OCI-LY7 (cell line): ENCODE data around the gene CFB.

ENCODE experiments used
- CTCF ChIP-seq: fragments of 200-600 bp; sonication (generic); conservative IDR thresholded peaks from 2 replicates; pipeline ENCODE4 v1.5.1; 2014; ENCODE audit warnings: mild to moderate bottlenecking, antibody characterized with exemption, low read length, moderate library complexity, mixed read lengths
- EZH2phosphoT487 ChIP-seq: fragments of 200-600 bp; sonication (generic); IDR thresholded peaks from 2 replicates; pipeline ENCODE4 v1.6.1; 2018; ENCODE audit warnings: low read depth, borderline replicate concordance, mild to moderate bottlenecking, mixed run types, antibody characterized with exemption, low read length, moderate library complexity, mixed read lengths

GRCh38 chr6:31920811-31921210 is 25.1 kb upstream of the CFB start:
- TF ChIP-seq CTCF (no peak), EZH2phosphoT487 (no peak)
